GM19035 (cell line): ENCODE data around the gene CACHD1.

ENCODE experiments used
- ATAC-seq: cut with Tn5 transposase; IDR thresholded peaks from one replicate; pipeline ENCODE4 v1.9.1; 2021; ENCODE audit not compliant: unreplicated experiment

The CACHD1 gene

GRCh38 chr1:64519901-64520300 lies 50.0 kb downstream of the CACHD1 start:
- ATAC-seq, result no peak

GRCh38 chr1:64522740-64523139 lies 52.8 kb downstream of the CACHD1 start:
- ATAC-seq, result no peak

GRCh38 chr1:64523413-64524337 lies 53.7 kb downstream of the CACHD1 start:
- ATAC-seq, result no peak

DNA sequence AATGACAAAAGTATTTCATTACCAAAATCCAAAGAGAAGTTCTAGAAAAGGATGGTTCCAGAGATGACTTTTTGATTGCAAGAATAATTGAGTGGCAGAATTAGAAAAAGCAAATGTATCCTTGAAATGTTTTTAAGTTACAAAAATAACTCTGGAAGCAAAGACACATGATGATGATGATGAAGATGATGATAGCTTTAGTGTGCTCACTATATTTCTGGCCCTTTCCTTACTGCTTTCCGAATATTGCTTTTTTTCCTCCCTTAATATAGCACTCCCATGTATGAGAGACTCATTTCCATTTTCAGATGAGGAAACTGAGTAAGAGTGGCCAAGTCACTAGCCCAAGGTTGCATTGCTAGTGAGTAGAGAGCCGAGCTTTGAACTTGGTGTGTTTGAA lies 54.7 kb downstream of the CACHD1 start:
- ATAC-seq, result no peak

DNA sequence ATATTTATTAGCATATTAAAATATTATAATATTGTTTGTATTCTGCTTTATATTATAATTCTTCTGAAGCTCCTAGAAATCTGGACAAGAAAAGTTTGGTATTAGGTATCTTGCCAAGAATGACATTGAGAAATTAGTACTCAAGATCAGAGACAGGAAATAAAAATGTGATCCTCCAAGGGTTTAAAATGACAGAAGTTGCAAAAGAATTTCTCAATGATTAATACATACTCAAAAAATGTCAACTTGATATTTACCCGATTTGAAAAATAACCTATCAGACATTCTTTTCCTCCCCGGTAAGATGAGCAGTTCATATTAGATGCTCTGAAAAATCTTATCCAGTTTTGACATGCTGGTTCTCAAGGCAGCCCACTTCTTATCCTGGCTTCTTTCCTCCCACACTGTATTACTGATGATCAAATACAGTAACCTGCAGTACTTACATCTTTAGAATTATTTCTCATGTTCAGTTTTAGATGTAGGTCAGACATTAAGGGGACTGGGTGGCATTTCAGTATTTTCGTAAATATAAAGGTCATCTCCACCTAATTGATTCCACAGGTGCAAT lies 55.3 kb downstream of the CACHD1 start:
- ATAC-seq, result no peak

DNA sequence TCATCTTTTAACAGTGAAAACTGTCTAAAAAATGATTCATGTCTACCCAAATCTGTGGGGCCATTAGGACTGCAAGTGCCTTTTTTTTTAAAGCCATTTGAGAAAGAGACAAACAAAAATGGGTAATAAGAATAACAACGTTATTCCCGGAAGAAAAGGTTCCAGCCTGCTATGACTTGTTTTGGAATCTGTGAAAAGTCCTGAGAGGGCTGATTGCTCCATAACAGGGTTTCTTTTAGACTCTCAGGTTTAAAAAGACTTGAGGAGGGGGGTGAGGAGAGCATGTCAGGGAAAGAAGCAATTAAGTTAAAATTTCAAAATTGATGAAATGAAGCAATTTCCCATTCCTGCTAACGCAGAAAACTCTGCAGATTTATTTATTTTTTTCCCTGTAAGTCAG lies 56.4 kb downstream of the CACHD1 start:
- ATAC-seq, result no peak

DNA sequence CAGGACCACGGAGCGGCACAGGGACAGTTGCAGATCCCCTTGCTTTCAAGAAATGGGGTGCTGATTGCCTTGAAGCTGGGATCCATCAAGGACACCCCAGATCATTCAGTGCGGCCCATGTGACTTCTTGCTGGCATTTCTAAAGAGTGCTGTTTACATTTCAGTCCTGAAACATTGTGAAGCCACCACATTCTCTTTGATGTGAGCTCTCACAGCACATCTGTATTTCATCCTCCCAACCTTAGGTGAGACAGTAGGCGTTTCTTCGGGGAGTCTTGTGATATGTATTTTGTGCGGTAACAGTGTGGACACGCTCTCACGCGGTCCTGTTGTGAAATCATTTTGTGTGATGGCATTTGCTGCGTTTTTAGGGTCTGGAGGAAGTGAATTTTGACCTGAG lies 57.2 kb downstream of the CACHD1 start:
- ATAC-seq, result no peak

DNA sequence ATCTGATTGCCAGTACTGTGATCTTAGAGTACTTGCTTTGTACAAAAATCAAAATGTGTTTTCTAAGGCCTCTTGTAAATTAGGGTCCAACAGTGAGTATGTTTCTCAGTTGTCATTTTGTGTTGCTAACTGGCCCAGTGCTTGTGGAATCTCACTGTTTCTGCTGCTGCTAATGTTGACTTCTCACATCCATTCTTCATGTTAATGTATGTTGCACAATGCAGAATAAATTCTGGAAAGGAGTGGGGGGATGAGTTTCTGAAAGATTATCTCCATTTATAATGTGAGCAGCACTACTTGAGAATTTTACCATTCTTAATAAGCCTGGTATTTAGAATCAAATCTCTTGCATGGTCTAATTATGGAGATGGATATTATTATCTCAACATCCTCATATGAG lies 57.9 kb downstream of the CACHD1 start:
- no peak for ATAC-seq

DNA sequence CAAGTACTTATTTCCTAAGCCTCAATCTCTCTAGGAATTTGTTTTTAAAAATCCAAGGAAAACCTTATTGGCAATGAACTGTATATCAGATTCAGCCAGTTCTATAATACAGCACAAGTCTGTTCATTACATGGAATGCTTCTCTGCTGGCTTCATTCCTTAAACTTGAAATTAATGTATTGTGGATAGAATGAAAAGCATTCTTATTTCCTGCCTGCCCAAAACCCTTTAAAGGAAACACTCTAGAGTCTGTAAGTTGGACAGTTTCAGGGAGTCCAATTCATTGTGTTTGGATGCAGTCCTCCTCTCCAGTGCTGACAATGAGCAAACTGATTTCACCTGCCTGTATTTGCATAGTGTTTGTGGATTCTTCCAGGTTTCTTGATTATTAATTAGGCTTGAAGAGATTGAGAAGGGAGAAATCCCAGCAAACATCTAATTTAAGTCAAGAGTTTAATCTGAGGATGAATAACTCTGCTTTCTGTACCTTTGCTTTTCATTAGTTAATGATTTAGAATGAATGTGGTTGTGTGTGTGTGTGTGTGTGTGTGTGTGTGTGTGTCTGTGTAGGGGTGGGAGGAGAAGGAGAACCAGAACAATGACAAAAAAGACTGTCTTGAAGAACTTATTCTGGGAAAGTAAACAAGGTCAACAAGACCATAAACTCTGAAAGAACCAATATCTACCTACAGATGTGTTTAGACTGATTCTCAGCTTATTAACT lies 61.2 kb downstream of the CACHD1 start:
- no peak for ATAC-seq

DNA sequence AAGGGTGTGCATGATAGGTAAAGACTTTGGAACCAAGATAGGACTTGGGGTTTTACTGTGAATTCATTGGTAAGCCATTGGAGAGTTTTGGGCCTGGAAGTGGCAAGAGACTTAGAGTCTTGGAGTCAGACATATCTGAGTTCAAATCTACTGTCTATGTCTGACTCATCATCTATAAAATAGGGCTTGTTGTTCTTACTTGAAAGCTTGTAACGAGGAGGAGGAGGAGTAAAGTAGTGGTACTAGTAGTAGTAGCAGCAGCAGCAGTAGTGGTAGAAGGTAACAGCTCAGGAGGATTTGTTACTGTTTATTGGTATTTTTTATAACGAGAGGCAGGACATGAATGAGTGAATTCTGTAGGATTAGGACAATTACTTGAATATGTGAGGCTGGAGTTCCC lies 62.7 kb downstream of the CACHD1 start:
- no peak for ATAC-seq

- no peak for ATAC-seq
These were observed 66.3 kb downstream of the CACHD1 start for GRCh38 chr1:64535938-64536835.

DNA sequence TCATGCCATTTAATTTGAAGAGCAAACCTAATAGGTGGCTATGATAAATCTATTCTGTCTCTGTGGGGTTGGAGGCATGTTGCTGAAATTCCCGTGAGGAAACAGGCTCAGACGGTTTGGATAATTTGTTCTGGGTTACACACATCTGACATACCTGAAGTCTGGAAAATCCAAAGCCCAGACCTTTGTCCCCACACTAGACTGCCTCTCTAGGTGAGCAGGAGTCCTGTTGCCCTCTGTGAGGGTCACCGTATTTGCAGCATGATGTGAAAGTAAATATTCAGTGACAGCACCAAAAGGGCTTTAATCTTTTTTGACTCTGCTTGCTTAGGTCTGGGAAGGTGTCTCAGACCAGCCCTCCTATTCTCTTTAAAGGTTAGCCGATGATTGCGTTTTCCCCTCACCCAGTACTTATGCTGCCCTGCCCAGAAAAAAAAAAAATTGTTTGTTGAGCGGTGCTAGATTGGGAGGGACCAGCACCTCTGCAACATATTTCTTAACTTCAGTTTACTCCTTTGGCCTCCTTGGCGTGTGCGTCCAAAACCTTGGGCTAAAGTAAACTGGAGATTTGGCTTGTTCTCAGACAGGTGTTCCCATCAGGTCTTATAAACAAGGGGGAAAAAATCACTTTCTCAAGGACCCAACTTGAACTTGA lies 67.0 kb downstream of the CACHD1 start:
- ATAC-seq, result no peak

DNA sequence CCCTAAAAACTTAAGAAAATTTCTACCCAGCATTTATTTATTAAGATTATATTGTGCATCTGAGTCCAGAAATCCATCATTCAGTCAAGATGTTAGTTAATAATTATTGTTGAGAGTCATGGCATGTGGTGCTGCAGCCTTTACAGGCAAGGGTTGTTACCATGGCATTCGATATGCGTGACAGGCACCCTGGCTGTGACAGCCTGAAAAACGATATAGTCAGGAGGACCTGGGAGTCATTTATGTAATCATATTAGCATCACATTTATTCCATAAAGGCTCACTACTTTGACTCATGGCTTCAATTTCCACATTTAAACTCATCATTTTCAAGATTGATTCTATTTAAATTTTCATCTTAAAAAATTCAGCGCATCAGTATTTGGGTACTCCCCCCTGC lies 68.0 kb downstream of the CACHD1 start:
- no peak for ATAC-seq

GRCh38 chr1:64538389-64538788 lies 68.5 kb downstream of the CACHD1 start:
- no peak for ATAC-seq

DNA sequence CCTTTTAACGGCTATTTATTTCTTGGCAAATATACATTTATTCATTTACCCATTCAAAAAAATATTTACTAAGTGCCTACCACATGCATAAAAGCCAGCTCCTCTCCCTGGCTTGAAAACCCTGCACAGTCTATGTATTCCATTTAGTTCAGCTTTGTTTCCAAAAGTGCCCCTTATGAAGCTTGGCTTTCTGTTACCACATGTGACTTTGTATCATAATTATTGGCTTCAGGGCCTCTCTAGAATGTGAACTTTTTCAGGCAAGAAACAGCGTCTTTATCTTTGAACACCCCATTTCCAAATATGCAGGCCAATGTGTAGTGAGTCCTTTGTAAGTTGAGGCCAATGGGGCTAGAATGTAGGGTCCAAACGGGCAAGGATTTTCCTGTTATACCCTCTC lies 69.4 kb downstream of the CACHD1 start:
- no peak for ATAC-seq

DNA sequence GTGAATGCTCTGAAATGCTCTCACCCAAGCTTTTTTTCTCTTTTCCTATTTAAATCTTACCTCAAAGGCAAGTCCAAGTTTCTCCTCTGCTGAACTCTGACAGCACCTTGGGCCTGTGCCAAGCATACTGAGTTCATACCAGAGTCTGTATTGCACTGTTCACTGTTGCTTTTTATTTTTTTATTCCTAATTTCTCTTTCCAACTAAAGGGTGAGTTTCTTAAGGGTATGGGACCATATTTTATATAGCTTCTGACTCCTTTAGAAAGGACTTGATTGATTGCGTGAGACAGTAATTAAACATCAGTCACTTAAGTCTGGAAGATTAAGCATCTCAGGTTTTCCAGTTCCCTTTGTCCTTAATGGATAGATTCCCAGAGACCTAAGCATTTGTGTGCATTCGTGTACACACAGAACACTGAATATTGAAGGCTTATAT lies 69.9 kb downstream of the CACHD1 start:
- ATAC-seq, result no peak

- ATAC-seq, result no peak
These were observed 70.4 kb downstream of the CACHD1 start for GRCh38 chr1:64540265-64540791.

GRCh38 chr1:64542118-64542517 lies 72.2 kb downstream of the CACHD1 start:
- ATAC-seq, result no peak

DNA sequence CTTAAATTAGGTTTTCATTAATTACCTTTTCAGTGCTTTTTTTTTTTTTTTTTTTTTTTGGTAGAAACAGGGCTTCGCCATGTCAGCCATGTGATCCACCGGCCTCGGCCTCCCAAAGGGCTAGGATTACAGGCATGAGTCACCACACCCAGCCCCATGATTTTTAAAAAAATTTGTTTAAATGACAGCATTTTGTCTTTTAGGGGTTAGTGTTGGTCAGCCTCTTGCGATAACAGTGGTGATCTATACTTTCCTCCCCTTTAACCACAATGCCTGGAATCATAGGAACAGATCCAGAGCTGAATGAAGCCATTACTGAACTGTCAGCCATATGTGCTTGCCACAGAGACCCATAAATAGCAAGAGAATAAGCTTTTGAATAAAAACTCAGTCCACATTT lies 73.9 kb downstream of the CACHD1 start:
- ATAC-seq, result no peak
